ENCODE results near the gene THAP3. TPM values are rescaled to one million over a fixed set of nuclear protein-coding genes. Genes with fewer than 3 reads are reported as not detected.
A peak's percentile ranks its signal among the peaks of the same experiment; 100 is the strongest.

Gene THAP3
- total and polyA plus RNA-seq, 9 of the 15 experiments (the other 6 are each of a cell fraction or from before 2014, with no cell fraction given) = 1.9 to 31.2 (median 18.2) TPM

DNA sequence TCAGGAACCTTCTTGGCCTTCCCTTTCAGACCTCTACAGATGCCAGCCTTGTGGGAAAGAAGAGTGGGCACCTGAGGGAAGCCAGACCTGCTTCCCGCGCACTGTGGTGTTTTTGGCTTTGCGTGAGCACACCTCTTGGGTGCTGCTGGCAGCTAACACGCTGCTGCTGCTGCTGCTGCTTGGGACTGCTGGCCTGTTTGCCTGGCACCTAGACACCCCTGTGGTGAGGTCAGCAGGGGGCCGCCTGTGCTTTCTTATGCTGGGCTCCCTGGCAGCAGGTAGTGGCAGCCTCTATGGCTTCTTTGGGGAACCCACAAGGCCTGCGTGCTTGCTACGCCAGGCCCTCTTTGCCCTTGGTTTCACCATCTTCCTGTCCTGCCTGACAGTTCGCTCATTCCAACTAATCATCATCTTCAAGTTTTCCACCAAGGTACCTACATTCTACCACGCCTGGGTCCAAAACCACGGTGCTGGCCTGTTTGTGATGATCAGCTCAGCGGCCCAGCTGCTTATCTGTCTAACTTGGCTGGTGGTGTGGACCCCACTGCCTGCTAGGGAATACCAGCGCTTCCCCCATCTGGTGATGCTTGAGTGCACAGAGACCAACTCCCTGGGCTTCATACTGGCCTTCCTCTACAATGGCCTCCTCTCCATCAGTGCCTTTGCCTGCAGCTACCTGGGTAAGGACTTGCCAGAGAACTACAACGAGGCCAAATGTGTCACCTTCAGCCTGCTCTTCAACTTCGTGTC is 45.9 kb upstream of the THAP3 start (continued):
- TF ChIP-seq, protein P1, sequence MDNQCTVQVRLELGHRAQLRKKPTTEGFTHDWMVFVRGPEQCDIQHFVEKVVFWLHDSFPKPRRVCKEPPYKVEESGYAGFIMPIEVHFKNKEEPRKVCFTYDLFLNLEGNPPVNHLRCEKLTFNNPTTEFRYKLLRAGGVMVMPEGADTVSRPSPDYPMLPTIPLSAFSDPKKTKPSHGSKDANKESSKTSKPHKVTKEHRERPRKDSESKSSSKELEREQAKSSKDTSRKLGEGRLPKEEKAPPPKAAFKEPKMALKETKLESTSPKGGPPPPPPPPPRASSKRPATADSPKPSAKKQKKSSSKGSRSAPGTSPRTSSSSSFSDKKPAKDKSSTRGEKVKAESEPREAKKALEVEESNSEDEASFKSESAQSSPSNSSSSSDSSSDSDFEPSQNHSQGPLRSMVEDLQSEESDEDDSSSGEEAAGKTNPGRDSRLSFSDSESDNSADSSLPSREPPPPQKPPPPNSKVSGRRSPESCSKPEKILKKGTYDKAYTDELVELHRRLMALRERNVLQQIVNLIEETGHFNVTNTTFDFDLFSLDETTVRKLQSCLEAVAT (IDR thresholded peaks at IDR 0.05) = no peak
- no peak for TF ChIP-seq ATF2 (CRISPR knock-in tag; IDR thresholded peaks at IDR 0.05)
- 0 out of 2 replicates have a peak, but pooled peaks have one; percentile 29 for TF ChIP-seq ZNF143 (CRISPR knock-in tag; IDR thresholded peaks at IDR 0.05)
- no peak for TF ChIP-seq PTTG1 (tag; IDR thresholded peaks at IDR 0.05; ENCODE audit: low read depth)
- TF ChIP-seq ZNF23 (CRISPR knock-in tag; IDR thresholded peaks at IDR 0.05) = no peak
- 0 out of 2 replicates have a peak, but pooled peaks have one; percentile 15 for TF ChIP-seq NR3C1 (CRISPR knock-in tag; IDR thresholded peaks at IDR 0.05)
- no peak for TF ChIP-seq ZNF197 (CRISPR knock-in tag; IDR thresholded peaks at IDR 0.05; ENCODE audit: low read depth)
- TF ChIP-seq ZNF140 (CRISPR knock-in tag; IDR thresholded peaks at IDR 0.05) = no peak
- TF ChIP-seq GMEB1 (CRISPR knock-in tag; IDR thresholded peaks at IDR 0.05) = no peak
- no peak for TF ChIP-seq LCOR (CRISPR knock-in tag; IDR thresholded peaks at IDR 0.05)
- TF ChIP-seq PCBP2 (IDR thresholded peaks at IDR 0.05; ENCODE audit: low read depth, low read length, poor library complexity, severe bottlenecking) = no peak
- no peak for TF ChIP-seq TEAD4 (IDR thresholded peaks at IDR 0.05; ENCODE audit: low read length)
- 0 out of 2 replicates have a peak, but pooled peaks have one; percentile 35 for TF ChIP-seq TEAD4 (CRISPR knock-in tag; IDR thresholded peaks at IDR 0.05; ENCODE audit: borderline replicate concordance)
- TF ChIP-seq ESRRB (CRISPR knock-in tag; IDR thresholded peaks at IDR 0.05; ENCODE audit: borderline replicate concordance) = no peak

All from K562 (cell line).